Right lobe of liver (tissue), 4 donors: ENCODE results near the gene MRPS25.

Source experiments
- CTCF ChIP-seq, 4 donors: fragments of 200-600 bp in 3 of 4; fragments of 450-650 bp in 1 of 4; IDR thresholded peaks; one replicate each; pipeline versions ENCODE4 v1.5.1 to v1.8.0; 2016 to 2022; ENCODE audit warnings: antibody characterized with exemption in 4 of 4, mild to moderate bottlenecking in 2 of 4
- POLR2A ChIP-seq: fragments of 450-650 bp; IDR thresholded peaks from one replicate; pipeline ENCODE4 v1.6.1; 2017; ENCODE audit warnings: antibody characterized with exemption, mild to moderate bottlenecking
- donor health status: DM: no; HTN: no; CAD: no.
- donor health status: DM: no; HTN: no; CAD: no.
- donor health status: DM: no; HTN: yes; CAD: no.

DNA sequence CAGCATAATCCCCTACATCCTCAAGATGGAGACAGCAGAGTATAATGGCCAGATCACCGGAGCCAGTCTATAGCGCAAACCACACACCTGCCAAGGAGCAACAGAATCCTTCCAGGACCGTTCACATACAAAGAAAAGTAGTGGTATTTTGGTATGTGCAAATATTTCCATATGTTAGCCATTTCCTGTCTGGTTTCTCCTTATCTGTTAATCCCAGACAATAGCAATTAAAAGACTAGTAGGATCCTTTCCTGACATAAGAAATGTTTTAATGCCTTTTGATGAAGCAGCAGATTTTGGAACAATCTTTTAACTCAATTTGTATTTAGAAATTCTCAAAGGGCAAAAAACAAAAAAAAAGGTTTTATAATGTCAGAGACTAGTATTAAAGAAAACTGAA lies 22.2 kb downstream of the MRPS25 start:
- no peak for TF ChIP-seq CTCF (IDR thresholded peaks at IDR 0.05)
- no peak for TF ChIP-seq POLR2A
